KBM-7 (cell line): ENCODE results near the gene TRAPPC2L.

Experiments
- DNase-seq: peaks from one replicate; pipeline ENCODE4 v3.0.0-alpha.2; 2015
- in situ Hi-C: fragments of 300-500 bp; cut with MboI; formaldehyde crosslinking; loops from 2 replicates; pipeline ENCODE4 v1.14.3; 2020; ENCODE audit warnings: low sequenced_read_pairs, low pct_unique_long_range_greater_than_20kb, mixed read lengths

Gene TRAPPC2L

DNA sequence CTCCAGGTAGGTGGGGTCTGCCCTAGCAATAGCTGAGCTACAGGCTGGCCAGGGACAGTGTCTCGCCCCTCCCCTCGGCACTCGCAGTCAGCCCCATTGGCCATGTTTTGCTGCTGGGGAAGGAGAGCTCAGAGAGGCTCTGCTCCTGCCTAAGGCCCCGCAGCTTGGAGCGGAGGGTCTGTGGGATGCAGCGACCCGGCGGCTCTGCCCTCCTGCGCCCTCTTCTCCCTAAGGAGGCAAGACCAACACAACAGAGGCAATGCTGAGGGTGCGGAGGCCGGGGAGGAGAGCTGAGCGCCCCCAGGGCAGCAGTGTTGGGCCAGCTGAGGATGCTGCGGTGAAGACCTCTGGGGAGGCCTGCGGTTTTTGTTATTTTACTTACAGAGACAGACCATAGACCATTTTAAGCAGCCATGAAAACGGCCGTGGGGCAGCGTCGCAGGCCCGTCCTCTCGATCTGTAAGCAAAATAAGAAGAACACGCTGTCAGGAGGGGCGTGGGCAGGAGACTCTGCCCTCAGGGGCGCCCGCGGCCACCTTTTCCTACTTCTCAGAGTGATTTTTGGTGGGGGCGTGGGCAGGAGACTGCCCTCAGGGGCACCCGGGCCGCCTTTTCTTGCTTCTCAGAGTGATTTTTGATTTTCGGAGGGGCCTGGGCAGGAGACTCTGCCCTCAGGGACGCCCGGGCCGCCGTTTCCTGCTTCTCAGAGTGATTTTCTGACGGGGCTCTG lies 40.9 kb downstream of the TRAPPC2L start:
- in situ Hi-C loops: no loop called here
- no peak for DNase-seq

DNA sequence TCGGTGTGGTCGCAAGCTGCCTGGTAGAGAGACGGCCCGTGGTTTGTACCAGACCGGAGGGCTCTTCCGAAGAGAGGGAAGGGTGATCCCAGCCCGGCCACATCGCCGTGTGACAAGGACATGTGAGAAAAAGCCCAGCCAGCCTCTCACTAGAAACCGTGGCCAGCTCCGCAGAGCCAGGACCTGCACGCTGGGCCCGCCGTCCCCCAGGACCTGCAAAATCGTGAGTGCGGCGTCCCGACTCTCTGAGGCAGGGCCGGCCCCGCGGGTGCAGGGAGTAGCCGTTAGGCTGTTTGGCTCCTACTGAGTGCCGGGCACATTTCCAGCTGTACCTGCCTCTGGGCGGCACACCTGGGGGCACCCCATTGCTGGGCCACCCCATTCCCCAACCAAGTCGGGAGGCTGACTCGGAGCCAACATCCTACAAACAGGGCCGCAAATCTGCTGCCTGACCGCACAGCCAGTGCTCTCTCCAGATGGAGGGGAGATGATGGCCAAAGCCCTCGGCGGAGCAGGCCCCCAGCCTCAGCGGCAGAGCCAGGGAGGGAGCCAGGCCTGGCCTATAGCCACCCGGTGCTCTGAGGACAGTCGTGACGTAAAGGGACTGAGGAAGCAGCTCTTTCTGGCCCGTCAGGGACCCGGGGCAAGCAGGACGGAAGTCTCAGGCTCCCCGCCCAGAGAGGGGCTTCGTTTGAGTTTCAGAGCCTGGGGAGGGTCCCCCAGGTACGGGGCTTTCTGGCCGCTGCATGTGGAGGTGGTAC lies 43.2 kb downstream of the TRAPPC2L start:
- in situ Hi-C loops: no loop called here
- no peak for DNase-seq

DNA sequence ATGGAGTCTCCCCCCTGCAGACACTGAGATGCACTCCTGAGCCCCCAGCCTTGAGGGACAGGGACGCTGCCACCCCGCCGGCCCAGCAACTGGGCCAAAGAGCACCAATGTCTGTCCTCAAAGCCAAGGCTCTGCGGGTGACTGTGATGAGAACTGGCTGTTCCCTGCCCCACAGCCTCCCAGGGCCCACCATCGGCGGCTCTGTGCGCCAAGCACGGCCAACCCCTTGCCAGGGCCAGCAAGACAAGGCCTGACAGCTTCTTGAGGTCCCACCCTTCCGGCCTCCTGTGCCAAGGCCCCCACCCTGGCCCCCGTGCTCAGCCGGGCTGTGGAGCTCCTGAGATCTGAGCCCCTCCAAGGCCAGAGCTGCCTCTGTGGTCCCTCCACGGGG lies 43.7 kb downstream of the TRAPPC2L start:
- in situ Hi-C loops: no loop called here
- DNase-seq: no peak

DNA sequence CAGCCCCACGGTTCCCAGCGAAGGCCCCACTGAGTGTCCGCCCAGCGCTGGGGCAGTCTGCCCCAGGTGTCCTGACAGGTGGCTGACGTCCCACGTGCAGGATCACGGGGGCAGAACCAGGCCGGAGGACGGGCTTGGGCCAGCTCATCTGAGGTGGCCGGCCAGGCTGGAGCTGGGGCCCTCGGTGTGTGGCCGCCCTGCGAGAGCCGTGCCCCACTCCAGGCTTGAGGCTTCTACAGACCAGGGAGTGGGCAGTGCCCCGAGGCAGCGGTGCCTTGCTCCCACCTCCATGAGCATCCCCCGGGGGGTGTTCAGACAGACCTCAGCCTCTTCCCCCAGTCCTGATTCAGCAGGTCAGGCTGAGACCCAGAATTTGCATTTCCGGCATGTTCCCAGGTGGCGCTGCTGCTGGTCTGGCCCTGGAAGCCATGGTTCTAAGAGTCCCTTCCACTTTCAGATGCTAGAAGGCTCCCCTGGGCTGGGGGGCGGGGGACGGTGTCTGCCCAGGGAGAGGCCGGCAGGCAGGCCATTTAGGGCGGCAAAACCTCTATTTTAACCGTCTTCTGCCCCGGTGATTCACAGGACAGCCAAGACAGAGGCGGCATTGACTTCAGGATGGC lies 44.9 kb downstream of the TRAPPC2L start:
- DNase-seq: no peak
- in situ Hi-C loops: no loop called here

DNA sequence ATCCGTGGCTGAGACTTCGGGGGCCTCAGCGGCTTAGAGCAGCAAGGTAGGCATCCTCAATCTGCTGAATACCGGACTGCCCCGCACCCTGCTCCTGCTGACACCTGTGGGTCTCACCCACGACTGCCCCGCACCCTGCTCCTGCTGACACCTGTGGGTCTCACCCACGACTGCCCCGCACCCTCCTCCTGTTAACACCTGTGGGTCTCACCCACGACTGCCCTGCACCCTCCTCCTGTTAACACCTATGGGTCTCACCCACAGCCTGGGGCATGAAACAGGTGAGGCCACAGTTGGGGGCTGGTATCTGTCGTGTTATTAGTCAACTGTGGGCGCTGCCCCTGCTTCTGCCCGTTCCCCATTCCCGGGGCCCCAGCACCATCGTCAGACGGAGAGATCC lies 45.8 kb downstream of the TRAPPC2L start:
- in situ Hi-C loops: no loop called here
- DNase-seq: no peak

DNA sequence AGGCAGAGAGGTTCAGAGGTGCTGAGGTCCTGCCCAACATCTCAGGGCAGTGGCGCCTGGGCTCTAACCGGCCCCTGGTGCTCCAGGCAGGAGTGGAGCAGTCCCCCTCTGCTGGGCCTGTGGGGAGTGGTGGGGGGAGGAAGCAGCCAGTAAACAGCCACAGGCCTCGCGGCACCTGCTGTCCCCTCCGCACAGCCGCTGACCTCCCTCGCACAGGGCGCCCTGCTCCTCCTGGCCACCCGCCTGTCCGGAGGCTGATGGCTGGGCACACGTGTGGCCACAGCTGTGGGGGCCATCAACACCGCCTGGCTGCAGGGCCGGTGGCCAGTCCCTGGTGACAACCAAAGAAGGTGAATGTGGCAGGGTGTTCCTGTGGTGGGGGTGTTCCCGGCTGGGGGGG lies 46.3 kb downstream of the TRAPPC2L start:
- no peak for DNase-seq
- in situ Hi-C loops: no loop called here

DNA sequence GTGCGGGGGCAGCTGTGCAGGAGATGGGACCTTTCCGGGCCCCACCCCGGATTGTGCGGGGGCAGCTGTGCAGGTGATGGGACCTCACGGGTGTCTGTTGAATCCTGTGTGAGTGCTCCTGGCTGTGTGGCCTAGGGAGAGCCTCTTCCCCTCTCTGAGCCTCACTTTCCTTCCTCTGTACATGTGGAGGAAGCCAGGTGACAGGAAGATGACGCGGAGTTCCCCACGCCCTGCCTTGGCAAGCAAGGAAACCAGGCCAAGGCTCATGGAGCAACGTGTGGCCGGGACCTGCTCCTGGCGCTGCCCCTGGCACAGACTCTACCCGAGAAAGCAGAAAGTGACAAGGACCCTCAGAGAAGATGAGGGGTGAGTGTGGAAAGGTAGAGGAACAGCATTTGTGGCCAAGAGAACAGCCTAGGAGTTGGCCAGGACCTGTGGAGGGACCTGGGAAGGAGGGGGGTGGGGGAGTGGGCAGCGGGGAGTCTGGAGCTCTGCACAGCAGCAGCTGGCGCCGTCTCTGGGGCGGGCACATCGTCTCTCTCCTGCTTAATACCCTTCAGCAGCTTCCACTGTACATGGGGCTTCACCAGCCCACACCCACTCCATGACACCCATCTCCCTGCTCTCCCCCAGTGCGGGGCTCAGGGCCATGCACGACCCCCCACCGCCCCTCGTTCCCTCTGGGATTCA lies 47.9 kb downstream of the TRAPPC2L start:
- in situ Hi-C loops: no loop called here

DNA sequence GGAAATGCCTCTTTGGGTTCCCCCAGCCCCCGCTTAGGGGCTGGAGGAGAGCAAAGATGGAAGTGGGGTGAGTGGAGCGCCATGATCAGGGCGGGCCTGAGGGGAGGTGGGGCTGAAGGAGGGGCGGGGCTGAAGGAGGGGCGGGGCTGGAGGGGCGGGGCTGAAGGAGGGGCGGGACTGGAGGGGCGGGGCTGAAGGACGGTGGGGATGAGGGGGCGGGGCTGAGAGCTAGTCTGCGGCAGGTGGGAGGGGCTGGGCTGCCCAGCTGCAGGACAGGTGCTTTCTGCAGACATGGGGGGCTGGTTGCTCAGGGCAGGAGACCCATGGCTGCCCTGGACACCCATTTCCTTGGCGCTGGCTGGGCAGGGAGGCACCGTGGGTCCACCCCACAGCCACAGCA lies 48.6 kb downstream of the TRAPPC2L start:
- no peak for DNase-seq
- in situ Hi-C loops: no loop called here

More for the DNA sequence above, 47.9 kb downstream of the TRAPPC2L start:
- DNase-seq: no peak

DNA sequence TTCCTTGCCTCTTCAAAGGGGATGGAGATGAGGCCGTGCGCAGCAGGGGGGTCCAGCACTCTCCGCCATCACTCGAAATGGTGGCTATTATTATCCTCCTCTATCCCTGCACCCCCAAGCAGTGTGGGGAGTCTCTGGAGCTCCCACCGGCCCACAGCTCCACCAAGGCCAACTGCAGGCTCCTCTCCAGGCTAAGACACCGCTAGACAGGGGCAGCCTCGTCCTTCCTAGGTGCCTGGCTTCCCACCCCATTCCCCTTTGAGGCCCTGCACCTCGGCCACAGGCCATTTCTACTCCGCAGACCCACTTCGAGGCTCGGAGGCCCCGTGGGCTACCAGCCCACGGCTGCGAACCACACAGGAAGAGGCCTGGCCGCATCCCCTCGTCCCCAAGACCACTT lies 49.1 kb downstream of the TRAPPC2L start:
- in situ Hi-C loops: no loop called here

DNA sequence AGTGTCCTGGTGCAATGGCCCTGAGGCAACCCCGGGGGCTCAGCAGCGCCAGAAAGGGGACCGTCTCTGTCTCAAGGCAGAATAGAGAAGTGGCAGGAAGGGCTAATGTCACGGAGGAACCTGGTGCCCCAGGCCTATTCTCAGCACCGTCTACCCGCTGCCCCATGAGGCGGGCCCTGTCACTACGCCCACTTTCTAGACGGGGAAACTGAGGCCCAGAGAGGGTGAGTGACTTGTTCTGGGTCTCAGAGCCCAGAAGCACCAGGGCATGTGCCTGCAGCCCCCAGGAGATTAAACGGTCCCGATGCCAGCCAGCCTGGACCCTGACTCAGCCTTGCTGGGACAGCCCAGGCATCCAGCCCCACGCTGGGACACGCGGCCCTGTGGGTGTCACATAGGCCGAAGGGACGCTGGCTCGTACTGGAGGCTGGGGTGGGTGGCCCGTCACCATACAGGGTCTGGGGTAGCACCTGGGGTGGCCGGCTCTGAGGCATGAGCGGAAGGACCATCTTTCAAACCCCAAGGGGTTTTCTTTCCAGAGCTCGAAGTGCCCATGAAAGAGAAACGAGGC lies 49.7 kb downstream of the TRAPPC2L start:
- DNase-seq: no peak
- in situ Hi-C loops: no loop called here

More for the DNA sequence above, 49.1 kb downstream of the TRAPPC2L start:
- DNase-seq: no peak

DNA sequence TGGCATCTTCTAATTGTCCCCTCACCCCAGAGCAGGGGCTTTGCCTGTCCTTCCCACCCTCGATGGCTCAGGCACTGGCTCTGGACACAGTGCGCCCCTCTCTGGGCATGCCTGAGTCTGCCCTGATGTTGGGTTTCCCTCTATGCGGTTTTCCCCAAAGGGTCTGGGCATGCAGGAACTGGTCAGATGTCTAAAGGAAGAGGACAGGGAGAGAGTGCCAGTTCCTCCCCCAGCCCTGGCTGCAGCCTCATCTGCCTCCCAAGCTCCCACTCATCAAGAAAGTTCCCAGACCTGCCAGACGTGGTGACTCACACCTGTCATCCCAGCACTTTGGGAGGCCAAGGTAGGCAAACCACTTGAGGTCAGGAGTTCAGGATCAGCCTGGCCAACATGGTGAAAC lies 50.8 kb downstream of the TRAPPC2L start:
- in situ Hi-C loops: no loop called here
- DNase-seq: no peak

DNA sequence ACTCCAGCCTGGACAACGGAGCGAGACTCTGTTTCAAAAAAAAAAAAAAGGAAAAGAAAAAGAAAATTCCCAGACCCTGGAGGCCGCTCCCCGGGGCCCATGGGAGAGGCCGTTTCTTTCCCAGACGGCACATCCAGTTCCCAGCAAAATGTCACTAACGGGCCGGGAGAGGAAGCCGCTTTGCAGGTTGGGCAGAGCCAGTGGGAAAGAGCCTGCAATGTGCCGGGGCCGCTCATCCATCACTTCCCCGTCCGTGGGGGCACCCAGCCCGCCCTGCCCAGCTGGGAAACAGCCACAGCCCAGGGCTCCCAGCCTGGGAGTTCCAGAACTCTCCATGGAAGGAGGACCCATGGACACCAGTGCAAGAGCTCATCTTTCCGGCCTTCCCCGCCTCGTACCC lies 51.4 kb downstream of the TRAPPC2L start:
- in situ Hi-C loops: no loop called here
- no peak for DNase-seq

DNA sequence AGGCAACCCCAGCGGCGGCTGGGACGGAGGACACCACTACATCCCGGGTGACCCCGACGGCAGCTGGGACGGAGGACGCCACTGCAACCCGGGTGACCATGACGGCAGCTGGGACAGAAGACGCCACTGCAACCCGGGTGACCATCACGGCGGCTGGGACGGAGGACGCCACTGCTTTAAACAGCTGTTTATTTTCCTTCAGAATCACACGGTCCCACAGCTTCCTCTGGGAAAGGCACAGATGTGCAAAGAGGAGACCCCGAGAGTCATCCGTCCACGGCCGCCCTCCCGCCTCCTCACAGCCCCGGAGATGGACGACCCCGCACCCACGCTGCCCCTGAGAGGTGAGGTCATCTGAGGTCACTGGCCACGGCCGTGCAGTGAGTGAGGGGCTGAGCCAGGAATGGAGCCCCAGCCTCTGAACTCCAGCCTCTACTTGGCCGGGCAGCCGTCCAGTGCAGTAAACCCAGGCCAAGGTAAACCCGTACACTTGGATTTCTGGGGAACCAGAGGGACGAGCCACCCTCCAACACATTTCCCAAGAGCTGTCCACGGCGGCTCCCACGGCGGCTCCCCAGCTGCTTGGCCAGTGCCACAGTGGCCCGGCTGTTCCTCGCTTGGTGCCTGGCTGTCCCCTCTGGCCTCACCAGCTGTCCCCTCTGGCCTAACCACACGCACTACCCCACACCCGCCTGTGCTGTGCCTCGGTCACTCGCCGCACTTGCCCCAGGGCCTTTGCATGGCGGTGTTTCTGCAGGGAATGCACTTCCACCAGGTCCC lies 52.7 kb downstream of the TRAPPC2L start:
- in situ Hi-C loops: no loop called here
- DNase-seq: no peak

DNA sequence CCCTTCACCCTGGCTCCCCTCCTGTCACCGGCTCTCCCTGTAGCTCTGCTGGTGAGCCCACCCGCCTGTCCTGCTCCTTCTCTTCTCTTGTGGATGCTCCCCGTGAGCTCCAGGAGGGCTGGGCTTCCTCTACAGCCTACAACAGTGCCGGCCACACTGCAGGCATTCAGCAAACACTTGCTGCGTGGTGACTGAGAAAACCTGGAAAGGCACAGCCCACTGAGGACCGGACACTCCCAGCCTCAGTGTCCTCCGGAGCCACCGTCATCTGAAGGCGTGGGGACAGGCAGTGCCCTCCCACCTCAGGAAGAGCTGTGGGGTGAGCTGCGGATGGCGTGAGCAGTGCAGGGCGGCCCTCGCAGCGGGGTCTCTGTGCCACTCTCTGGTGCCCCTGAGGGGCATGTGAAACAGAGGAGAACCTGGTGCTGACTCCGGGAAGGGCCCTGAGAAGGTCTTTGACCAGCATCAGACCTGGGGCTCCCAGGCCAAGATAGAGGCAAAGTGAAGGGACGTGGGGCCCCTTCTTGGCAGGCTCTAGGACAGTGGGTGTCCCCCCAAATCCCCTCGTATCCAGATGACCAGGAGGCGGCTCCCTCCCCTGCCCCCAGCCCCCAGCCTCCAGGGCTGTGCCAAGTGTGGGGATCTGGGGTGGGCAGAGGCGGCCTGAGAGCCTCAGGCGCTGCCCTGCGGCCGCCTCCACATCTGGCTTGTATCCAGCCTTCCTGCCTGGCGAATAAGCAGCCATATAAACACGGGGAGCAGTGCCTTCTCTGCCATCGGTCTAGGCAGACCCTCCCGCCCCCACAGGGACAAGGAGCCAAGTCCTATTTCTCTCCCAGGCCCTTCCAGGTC lies 53.6 kb downstream of the TRAPPC2L start:
- in situ Hi-C loops: no loop called here
- no peak for DNase-seq

DNA sequence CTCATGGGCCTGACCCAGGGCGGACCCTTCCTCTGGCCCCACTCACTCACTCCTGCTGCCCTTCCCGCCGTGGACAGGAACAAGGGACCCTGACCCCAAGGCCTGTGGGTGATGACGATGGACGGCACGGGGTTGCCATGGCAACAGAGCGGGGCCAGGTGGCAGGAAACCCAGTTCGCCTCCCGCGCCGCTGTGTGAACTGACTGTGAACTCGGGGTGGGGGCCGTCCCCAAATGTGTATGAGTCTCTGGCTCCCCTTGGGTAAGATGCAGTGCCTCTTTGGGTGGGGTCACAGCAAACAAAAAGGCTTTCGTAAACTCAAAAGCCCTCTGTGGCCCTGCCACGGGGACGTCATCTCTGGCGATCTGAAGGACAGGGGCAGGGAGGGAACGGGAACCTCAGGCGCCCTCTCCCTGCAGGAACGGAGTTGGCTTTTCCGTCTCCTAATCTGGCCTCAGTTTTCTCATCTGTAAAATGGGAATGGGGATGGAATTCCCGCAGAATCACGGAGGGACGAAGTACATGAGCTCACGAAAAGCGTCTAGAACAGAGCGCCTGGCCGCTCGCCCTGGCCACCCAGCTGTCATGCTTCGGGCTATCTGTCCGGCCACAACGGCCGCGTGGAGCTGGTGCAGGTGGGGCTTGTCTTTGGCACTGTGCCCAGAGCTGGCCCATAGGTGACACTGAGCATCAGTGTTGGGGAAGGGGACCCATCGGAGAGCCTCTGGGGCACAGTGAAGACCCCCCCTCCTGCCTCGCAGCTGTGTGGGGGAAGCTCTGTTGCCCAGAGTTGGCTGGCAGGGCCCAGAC lies 54.4 kb downstream of the TRAPPC2L start:
- in situ Hi-C loops: no loop called here
- DNase-seq: no peak

DNA sequence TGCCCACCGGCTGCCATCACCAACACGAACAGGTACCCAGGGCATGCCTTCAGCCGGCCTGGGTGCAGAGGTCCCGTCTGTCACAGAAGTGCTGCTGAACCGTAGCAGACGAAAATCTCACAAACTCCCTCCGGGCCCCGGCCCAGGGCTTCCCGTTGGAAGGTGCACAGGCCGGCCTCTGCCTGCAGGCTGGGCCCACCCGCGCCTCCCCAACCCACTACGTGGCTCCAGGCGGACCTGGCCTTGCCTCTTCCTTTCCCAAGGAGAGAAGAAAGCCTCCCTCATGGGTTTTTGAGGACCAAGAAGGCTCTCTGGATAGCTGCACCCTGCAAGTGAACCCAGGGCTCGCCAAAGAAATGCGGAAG lies 55.0 kb downstream of the TRAPPC2L start:
- in situ Hi-C loops: no loop called here
- DNase-seq: no peak
